NCI-H187 (cell line): ENCODE measurements around the gene FSCN2.
A peak's percentile ranks its signal among the peaks of the same experiment; 100 is the strongest.

Experiments
- DNase-seq, 2 experiments: peaks; one replicate each; lab custom pipeline; 2025; lab: John Stamatoyannopoulos, UW

Gene FSCN2

GRCh38 chr17:81527591-81528383, at the start of gene FSCN2:
Gene FSCN2, plus strand, starts transcription at chr17:81528377. Its CDS starts 155 bp downstream, at chr17:81528532.
- DNase-seq: no peak

- DNase-seq: no peak
These were observed 48.8 kb upstream of the FSCN2 start for GRCh38 chr17:81479175-81480071.

GRCh38 chr17:81480140-81481072, 47.8 kb upstream of the FSCN2 start:
- peak; percentile 35 to 67 for DNase-seq

- DNase-seq: peak; percentile 62 to 83
These were observed 46.9 kb upstream of the FSCN2 start for GRCh38 chr17:81481073-81481799.

- no peak for DNase-seq
These were observed 46.2 kb upstream of the FSCN2 start for GRCh38 chr17:81481815-81482505.

GRCh38 chr17:81482673-81483072, 45.5 kb upstream of the FSCN2 start:
- DNase-seq: no peak

- DNase-seq: no peak
These were observed 44.9 kb upstream of the FSCN2 start for GRCh38 chr17:81483085-81483861.

- DNase-seq: no peak
These were observed 44.3 kb upstream of the FSCN2 start for GRCh38 chr17:81483862-81484194.

GRCh38 chr17:81484195-81484979, 43.8 kb upstream of the FSCN2 start:
- peak; percentile 46 to 61 for DNase-seq

- DNase-seq: no peak
These were observed 41.9 kb upstream of the FSCN2 start for GRCh38 chr17:81486199-81486810.

- no peak for DNase-seq
These were observed 41.1 kb upstream of the FSCN2 start for GRCh38 chr17:81487089-81487486.

GRCh38 chr17:81487487-81488275, 40.5 kb upstream of the FSCN2 start:
- DNase-seq: peak; percentile 39 to 79

- no peak for DNase-seq
These were observed 39.8 kb upstream of the FSCN2 start for GRCh38 chr17:81488276-81488860.

GRCh38 chr17:81489012-81489997, 38.9 kb upstream of the FSCN2 start:
- DNase-seq: no peak

GRCh38 chr17:81489998-81490992, 37.9 kb upstream of the FSCN2 start:
- DNase-seq: no peak
